Panc1 (cell line): ENCODE results near the gene SEMA3B.

ENCODE experiments used
- POLR2AphosphoS5 ChIP-seq: IDR thresholded peaks from 2 replicates; pipeline ENCODE4 v1.6.1; 2012; ENCODE audit warnings: mild to moderate bottlenecking, low read depth, low read length, moderate library complexity
- SIN3A ChIP-seq: IDR thresholded peaks from 2 replicates; pipeline ENCODE4 v1.6.1; 2012; ENCODE audit warnings: low read depth, mild to moderate bottlenecking, low read length, moderate library complexity, borderline replicate concordance; ENCODE audit not compliant: insufficient read depth
- TCF7L2 ChIP-seq: IDR thresholded peaks from 2 replicates; pipeline ENCODE4 v1.6.1; 2011; ENCODE audit warnings: mild to moderate bottlenecking, low read depth, low read length, inconsistent platforms
- TF ChIP-seq, protein P1 (sequence below), 2 experiments: IDR thresholded peaks; 2 replicates each; pipeline ENCODE4 v1.6.1; 2011 to 2012; ENCODE audit warnings: low read depth in 2 of 2, control low read depth in 1 of 2, low read length in 1 of 2, mild to moderate bottlenecking in 1 of 2, moderate library complexity in 1 of 2; ENCODE audit not compliant: insufficient read depth in 1 of 2
- TF ChIP-seq, protein P2 (sequence below): fragments of 450-650 bp; IDR thresholded peaks from 2 replicates; pipeline ENCODE4 v1.5.1; 2017; ENCODE audit warnings: mild to moderate bottlenecking

DNA sequence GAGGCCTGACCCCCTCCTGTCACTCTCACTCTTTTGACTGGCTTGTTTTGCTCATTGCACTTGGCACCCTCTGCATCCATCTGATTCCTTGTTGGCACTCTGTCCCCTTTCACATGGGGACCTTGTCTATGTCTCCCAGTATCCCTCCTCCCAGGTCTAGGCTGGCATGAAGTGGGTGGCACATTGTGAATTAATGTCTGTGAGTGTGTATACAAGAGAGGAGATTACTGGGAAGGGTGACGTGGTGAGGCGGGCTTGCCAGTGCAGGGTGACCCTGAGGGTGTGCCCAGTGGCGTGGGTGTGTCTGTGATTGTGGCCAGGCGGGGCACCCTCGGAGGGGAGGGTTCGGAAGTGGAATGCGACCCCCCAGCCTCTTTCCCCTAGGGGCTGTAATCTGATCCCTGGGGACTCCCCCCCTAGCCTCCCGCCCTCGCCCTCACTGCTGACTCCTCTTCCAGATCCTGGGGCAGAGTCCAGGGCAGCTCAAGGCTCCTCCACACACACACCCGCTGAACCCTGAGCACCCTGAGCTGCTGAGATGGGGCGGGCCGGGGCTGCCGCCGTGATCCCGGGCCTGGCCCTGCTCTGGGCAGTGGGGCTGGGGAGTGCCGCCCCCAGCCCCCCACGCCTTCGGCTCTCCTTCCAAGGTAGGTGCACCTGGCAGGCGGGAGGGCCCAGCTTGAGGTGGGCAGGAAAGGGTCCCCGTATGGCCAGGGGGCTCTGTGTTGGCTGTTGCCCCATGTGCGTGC lies at the start of gene SEMA3B:
- TF ChIP-seq POLR2AphosphoS5: no peak
- TF ChIP-seq, protein P1, sequence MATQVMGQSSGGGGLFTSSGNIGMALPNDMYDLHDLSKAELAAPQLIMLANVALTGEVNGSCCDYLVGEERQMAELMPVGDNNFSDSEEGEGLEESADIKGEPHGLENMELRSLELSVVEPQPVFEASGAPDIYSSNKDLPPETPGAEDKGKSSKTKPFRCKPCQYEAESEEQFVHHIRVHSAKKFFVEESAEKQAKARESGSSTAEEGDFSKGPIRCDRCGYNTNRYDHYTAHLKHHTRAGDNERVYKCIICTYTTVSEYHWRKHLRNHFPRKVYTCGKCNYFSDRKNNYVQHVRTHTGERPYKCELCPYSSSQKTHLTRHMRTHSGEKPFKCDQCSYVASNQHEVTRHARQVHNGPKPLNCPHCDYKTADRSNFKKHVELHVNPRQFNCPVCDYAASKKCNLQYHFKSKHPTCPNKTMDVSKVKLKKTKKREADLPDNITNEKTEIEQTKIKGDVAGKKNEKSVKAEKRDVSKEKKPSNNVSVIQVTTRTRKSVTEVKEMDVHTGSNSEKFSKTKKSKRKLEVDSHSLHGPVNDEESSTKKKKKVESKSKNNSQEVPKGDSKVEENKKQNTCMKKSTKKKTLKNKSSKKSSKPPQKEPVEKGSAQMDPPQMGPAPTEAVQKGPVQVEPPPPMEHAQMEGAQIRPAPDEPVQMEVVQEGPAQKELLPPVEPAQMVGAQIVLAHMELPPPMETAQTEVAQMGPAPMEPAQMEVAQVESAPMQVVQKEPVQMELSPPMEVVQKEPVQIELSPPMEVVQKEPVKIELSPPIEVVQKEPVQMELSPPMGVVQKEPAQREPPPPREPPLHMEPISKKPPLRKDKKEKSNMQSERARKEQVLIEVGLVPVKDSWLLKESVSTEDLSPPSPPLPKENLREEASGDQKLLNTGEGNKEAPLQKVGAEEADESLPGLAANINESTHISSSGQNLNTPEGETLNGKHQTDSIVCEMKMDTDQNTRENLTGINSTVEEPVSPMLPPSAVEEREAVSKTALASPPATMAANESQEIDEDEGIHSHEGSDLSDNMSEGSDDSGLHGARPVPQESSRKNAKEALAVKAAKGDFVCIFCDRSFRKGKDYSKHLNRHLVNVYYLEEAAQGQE (IDR thresholded peaks at IDR 0.05; ENCODE audit: insufficient read depth in 1 of 2, low read depth in 2 of 2, low read length in 1 of 2): no peak
- no peak for TF ChIP-seq SIN3A
- TF ChIP-seq, protein P2, sequence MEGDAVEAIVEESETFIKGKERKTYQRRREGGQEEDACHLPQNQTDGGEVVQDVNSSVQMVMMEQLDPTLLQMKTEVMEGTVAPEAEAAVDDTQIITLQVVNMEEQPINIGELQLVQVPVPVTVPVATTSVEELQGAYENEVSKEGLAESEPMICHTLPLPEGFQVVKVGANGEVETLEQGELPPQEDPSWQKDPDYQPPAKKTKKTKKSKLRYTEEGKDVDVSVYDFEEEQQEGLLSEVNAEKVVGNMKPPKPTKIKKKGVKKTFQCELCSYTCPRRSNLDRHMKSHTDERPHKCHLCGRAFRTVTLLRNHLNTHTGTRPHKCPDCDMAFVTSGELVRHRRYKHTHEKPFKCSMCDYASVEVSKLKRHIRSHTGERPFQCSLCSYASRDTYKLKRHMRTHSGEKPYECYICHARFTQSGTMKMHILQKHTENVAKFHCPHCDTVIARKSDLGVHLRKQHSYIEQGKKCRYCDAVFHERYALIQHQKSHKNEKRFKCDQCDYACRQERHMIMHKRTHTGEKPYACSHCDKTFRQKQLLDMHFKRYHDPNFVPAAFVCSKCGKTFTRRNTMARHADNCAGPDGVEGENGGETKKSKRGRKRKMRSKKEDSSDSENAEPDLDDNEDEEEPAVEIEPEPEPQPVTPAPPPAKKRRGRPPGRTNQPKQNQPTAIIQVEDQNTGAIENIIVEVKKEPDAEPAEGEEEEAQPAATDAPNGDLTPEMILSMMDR: no peak
- TF ChIP-seq TCF7L2: no peak
